ENCODE results near the gene ABCF2. TPM values are rescaled to one million over a fixed set of nuclear protein-coding genes. Genes with fewer than 3 reads are reported as not detected.

ABCF2 gene
- total RNA-seq, 1 experiment from 2014 or later: 63.7 TPM

GRCh38 chr7:151269511-151269910, 42.5 kb upstream of the ABCF2 start:
- ChIA-PET POLR2A (no interaction called here), RAD21 (ENCODE audit: low non-redundant PET in 1 of 2, low total read pairs in 2 of 2, uncharacterized antibody in 2 of 2, unreplicated experiment in 2 of 2) (no interaction called here), CTCF (no interaction called here)
- H4K20me1 ChIP-seq (ENCODE audit: insufficient read depth): no peaks in the 10 kb centered on the region
- H3K27ac ChIP-seq (ENCODE audit: low read depth, low read length): no peak overlapping the region
- H3K27me3 ChIP-seq (ENCODE audit: insufficient read depth, low read length): no peaks in the 10 kb centered on the region
- H2AFZ ChIP-seq (ENCODE audit: low read depth, low read length, poor library complexity, severe bottlenecking): no peak overlapping the region
- no peaks in the 10 kb centered on the region for H3K79me2 ChIP-seq (ENCODE audit: insufficient read depth, low read length)
- no peaks in the 10 kb centered on the region for H3K36me3 ChIP-seq (ENCODE audit: control insufficient read depth in 1 of 2, insufficient read depth in 2 of 2, low read length in 2 of 2)
- no peak for ATAC-seq
- H3K9ac ChIP-seq (ENCODE audit: low read length): no peak overlapping the region
- no peak for DNase-seq (ENCODE audit: low read depth, low spot score)
- H3K4me1 ChIP-seq (ENCODE audit: control insufficient read depth in 1 of 2, insufficient read depth in 2 of 2, low read length in 2 of 2): no peaks in the 10 kb centered on the region
- TF ChIP-seq EZH2 (IDR thresholded peaks at IDR 0.05) (no peak), CBX3 (IDR thresholded peaks at IDR 0.05; ENCODE audit: low read depth) (no peak)
- no TSS peak for BruUV-seq (replicated peaks)
- no peaks in the 10 kb centered on the region for H3K9me2 ChIP-seq (ENCODE audit: insufficient read depth)
- H3K4me3 ChIP-seq (replicated peaks in 1 of 2; ENCODE audit: low read depth in 1 of 2, low read length in 2 of 2): no peak overlapping the region
- H3K4me2 ChIP-seq (ENCODE audit: low read length): no peak overlapping the region
- no peaks in the 10 kb centered on the region for H3K9me3 ChIP-seq (ENCODE audit: control insufficient read depth in 1 of 2, insufficient read depth in 1 of 2, low read depth in 1 of 2, low read length in 2 of 2)
- intact Hi-C loops (cut with micrococcal nuclease): no loop called here

GRCh38 chr7:151265351-151265931, 38.4 kb upstream of the ABCF2 start:
- H3K27me3 ChIP-seq (ENCODE audit: insufficient read depth, low read length): no peaks in the 10 kb centered on the region
- no peaks in the 10 kb centered on the region for H3K36me3 ChIP-seq (ENCODE audit: control insufficient read depth in 1 of 2, insufficient read depth in 2 of 2, low read length in 2 of 2)
- ATAC-seq (no peak), DNase-seq (ENCODE audit: low read depth, low spot score) (no peak)
- POLR2A ChIA-PET: no interaction called here
- CTCF ChIA-PET: no interaction called here
- H3K4me1 ChIP-seq (ENCODE audit: control insufficient read depth in 1 of 2, insufficient read depth in 2 of 2, low read length in 2 of 2): no peaks in the 10 kb centered on the region
- no peaks in the 10 kb centered on the region for H4K20me1 ChIP-seq (ENCODE audit: insufficient read depth)
- no peaks in the 10 kb centered on the region for H3K79me2 ChIP-seq (ENCODE audit: insufficient read depth, low read length)
- no peaks in the 10 kb centered on the region for H3K9me2 ChIP-seq (ENCODE audit: insufficient read depth)
- intact Hi-C loops (cut with micrococcal nuclease): no loop called here
- H2AFZ ChIP-seq (ENCODE audit: low read depth, low read length, poor library complexity, severe bottlenecking): no peak overlapping the region
- no peak overlapping the region for H3K9ac ChIP-seq (ENCODE audit: low read length)
- H3K27ac ChIP-seq (ENCODE audit: low read depth, low read length): no peak overlapping the region
- no peak for TF ChIP-seq SIN3A (IDR thresholded peaks at IDR 0.05; ENCODE audit: low read depth)
- TF ChIP-seq ZBTB33 (IDR thresholded peaks at IDR 0.05; ENCODE audit: extremely low read depth, insufficient replicate concordance, low read length): no peak
- TF ChIP-seq ATF3 (IDR thresholded peaks at IDR 0.05): no peak
- no peak for TF ChIP-seq EGR1 (IDR thresholded peaks at IDR 0.05; ENCODE audit: low read depth)
- TF ChIP-seq POLR2AphosphoS5 (IDR thresholded peaks at IDR 0.05; ENCODE audit: low read depth, low read length): no peak
- TF ChIP-seq SRF (IDR thresholded peaks at IDR 0.05; ENCODE audit: low read depth): no peak
- TF ChIP-seq CTCF (IDR thresholded peaks at IDR 0.05 in 2 of 3, conservative IDR thresholded peaks at IDR 0.05 in 1 of 3; ENCODE audit: borderline replicate concordance in 1 of 3, insufficient read depth in 1 of 3, low read depth in 2 of 3, low read length in 2 of 3): no peak
- TF ChIP-seq SP1 (IDR thresholded peaks at IDR 0.05; ENCODE audit: low read depth): no peak
- no peak for TF ChIP-seq ELF1 (IDR thresholded peaks at IDR 0.05; ENCODE audit: borderline replicate concordance, low read depth)
- TF ChIP-seq CEBPB (IDR thresholded peaks at IDR 0.05; ENCODE audit: low read depth): no peak
- no peak for TF ChIP-seq EZH2 (IDR thresholded peaks at IDR 0.05)
- TF ChIP-seq JUND (IDR thresholded peaks at IDR 0.05): no peak
- H3K4me3 ChIP-seq (replicated peaks in 1 of 2; ENCODE audit: low read depth in 1 of 2, low read length in 2 of 2): no peak overlapping the region
- BruUV-seq (replicated peaks): no TSS peak
- H3K9me3 ChIP-seq (ENCODE audit: control insufficient read depth in 1 of 2, insufficient read depth in 1 of 2, low read depth in 1 of 2, low read length in 2 of 2): no peaks in the 10 kb centered on the region
- RAD21 ChIA-PET (ENCODE audit: low non-redundant PET in 1 of 2, low total read pairs in 2 of 2, uncharacterized antibody in 2 of 2, unreplicated experiment in 2 of 2): no interaction called here
- no peak overlapping the region for H3K4me2 ChIP-seq (ENCODE audit: low read length)
